Measurements from ENCODE around the gene ARID5A. TPM values are rescaled to one million over a fixed set of nuclear protein-coding genes. Genes with fewer than 3 reads are reported as not detected.

ARID5A gene
- total and polyA plus RNA-seq, 2 of the 13 experiments (the other 11 are each of a cell fraction or from before 2014, with no cell fraction given), result 6.0 to 9.5 TPM

GRCh38 chr2:96509114-96509846 is 27.3 kb upstream of the ARID5A start (continued):
- TF ChIP-seq ARNT2 (CRISPR knock-in tag; IDR thresholded peaks at IDR 0.05; ENCODE audit: low read depth), result 0 out of 2 replicates have a peak, but pooled peaks have one; percentile 44
- no peak for TF ChIP-seq RORA (CRISPR knock-in tag; IDR thresholded peaks at IDR 0.05)
- TF ChIP-seq ZNF83 (CRISPR knock-in tag; IDR thresholded peaks at IDR 0.05; ENCODE audit: borderline replicate concordance), result peak; percentile 54; the same call in 1 of the 2 replicates
- no peak for TF ChIP-seq PAXIP1 (CRISPR knock-in tag; conservative IDR thresholded peaks at IDR 0.05)
- 0 out of 2 replicates have a peak, but pooled peaks have one; percentile 38 for TF ChIP-seq ESRRA (CRISPR knock-in tag; IDR thresholded peaks at IDR 0.05; ENCODE audit: low read depth)
- 0 out of 2 replicates have a peak, but pooled peaks have one; percentile 12 for TF ChIP-seq SOX5 (CRISPR knock-in tag; IDR thresholded peaks at IDR 0.05; ENCODE audit: borderline replicate concordance)
- no peak for TF ChIP-seq ZBTB44 (CRISPR knock-in tag; IDR thresholded peaks at IDR 0.05)
- TF ChIP-seq BORCS8-MEF2B (CRISPR knock-in tag; IDR thresholded peaks at IDR 0.05), result peak; percentile 84
- peak; percentile 68; the same call in 1 of the 2 replicates for TF ChIP-seq MXD4 (CRISPR knock-in tag; IDR thresholded peaks at IDR 0.05)
- TF ChIP-seq NCOR1 (IDR thresholded peaks at IDR 0.05; ENCODE audit: borderline replicate concordance, low read length), result no peak
- TF ChIP-seq E2F1 (CRISPR knock-in tag; IDR thresholded peaks at IDR 0.05), result no peak
- peak; percentile 86; the same call in 1 of the 2 replicates for TF ChIP-seq ZBTB46 (CRISPR knock-in tag; IDR thresholded peaks at IDR 0.05; ENCODE audit: borderline replicate concordance)
- peak; percentile 60; the same call in 1 of the 2 replicates for TF ChIP-seq MTA1 (CRISPR knock-in tag; IDR thresholded peaks at IDR 0.05; ENCODE audit: borderline replicate concordance)
- no peak for TF ChIP-seq ZNF720 (CRISPR knock-in tag; IDR thresholded peaks at IDR 0.05)
- TF ChIP-seq FOXK1 (CRISPR knock-in tag; IDR thresholded peaks at IDR 0.05; ENCODE audit: borderline replicate concordance, low read depth), result no peak
- no peak for TF ChIP-seq REXO4 (CRISPR knock-in tag; IDR thresholded peaks at IDR 0.05; ENCODE audit: borderline replicate concordance)
- TF ChIP-seq HNF4A (CRISPR knock-in tag; IDR thresholded peaks at IDR 0.05), result no peak
- no peak for TF ChIP-seq SCMH1 (CRISPR knock-in tag; IDR thresholded peaks at IDR 0.05; ENCODE audit: borderline replicate concordance)
- no peak for TF ChIP-seq ZNF546 (CRISPR knock-in tag; conservative IDR thresholded peaks at IDR 0.05)
- no peak for TF ChIP-seq NFE2L1 (CRISPR knock-in tag; IDR thresholded peaks at IDR 0.05; ENCODE audit: borderline replicate concordance)
- no peak for TF ChIP-seq ZFP62 (CRISPR knock-in tag; IDR thresholded peaks at IDR 0.05)
- peak; percentile 36; the same call in 1 of the 2 replicates for TF ChIP-seq KAT7 (CRISPR knock-in tag; IDR thresholded peaks at IDR 0.05; ENCODE audit: borderline replicate concordance)
